GM18526 (cell line): ENCODE results near the gene CD82.

ENCODE experiments used
- POLR2A ChIP-seq: IDR thresholded peaks from 3 replicates; pipeline ENCODE4 v1.6.1; 2011; ENCODE audit not compliant: insufficient read length; ENCODE audit errors: extremely low read depth

CD82 gene

DNA sequence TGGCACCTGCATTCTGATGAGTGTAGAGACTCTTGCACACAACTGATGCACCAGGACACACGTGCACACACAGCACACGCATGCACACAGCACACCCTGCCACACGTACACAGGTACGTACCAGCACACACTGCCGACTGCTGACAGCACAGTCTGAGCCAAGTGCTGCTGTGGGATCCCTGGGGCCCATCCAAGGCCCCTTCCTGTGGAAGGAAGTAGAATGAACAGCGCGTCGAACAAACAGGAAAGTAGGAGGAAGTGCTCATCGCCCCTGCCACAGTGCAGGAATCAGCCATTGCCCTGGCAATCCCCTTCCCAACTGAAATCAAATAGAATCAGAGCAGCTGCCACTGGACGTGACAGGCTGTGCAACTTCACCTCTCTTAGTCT lies 57.9 kb downstream of the CD82 start:
- no peak for TF ChIP-seq POLR2A

- no peak for TF ChIP-seq POLR2A
These were observed 58.4 kb downstream of the CD82 start for GRCh38 chr11:44623731-44624491.

DNA sequence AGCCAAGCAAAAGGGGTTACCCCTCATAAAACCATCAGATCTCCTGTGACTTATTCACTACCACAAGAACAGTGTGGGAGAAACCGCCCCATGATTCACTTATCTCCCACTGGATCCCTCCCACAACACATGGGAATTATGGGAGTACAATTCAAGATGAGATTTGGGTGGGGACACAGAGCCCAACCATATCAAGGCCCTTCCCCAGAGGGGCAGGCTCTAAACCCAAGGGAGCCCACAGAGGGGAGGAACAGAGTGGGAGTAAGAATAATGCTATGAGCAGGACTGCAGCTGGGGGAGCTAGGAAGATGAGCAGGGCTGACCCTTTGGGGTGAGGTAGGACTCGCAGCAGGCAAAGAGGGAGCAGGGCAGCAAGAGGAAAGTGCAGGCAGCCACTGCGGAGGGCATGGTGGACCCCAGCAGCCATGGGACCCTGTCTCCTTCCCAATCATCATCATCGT lies 59.3 kb downstream of the CD82 start:
- TF ChIP-seq POLR2A: no peak

DNA sequence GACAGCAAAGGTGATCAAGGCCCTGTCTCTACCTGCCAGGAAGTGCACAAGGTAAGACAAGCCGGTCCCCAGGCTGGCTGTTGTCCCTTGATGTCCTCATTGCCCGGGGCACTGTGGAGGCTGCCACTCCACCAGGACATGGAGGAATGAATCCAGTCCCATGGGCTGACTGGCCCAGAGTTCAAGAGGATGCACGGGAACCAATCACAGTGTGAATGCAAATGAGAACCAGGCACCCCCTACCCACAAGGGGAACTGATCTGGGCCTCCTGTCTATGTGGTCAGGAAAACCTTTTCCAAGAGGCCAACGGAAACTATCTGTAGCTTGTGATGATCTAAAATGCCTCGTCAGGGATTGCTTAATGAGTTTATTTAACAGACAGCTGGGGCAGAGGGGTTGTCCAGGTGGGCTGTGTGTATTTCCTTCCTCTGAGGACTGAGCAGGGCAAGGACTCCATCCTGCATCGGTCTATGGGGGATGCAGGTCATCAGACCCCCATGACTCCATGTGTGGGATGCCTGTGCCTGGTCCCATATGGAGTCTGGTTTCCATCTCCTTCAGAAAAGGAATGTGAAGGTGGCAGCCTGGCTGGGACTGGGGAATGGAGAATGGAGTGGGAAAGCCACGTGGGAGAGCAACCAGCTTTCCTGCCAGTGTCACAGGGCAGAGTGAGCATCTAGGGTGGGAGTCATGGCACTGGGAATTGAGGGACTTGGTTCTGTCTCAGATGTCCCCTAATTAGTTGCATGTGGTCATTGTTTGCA lies 60.5 kb downstream of the CD82 start:
- no peak for TF ChIP-seq POLR2A

GRCh38 chr11:44626645-44627044 lies 61.2 kb downstream of the CD82 start:
- TF ChIP-seq POLR2A: no peak

- TF ChIP-seq POLR2A: no peak
These were observed 61.8 kb downstream of the CD82 start for GRCh38 chr11:44627165-44627789.

DNA sequence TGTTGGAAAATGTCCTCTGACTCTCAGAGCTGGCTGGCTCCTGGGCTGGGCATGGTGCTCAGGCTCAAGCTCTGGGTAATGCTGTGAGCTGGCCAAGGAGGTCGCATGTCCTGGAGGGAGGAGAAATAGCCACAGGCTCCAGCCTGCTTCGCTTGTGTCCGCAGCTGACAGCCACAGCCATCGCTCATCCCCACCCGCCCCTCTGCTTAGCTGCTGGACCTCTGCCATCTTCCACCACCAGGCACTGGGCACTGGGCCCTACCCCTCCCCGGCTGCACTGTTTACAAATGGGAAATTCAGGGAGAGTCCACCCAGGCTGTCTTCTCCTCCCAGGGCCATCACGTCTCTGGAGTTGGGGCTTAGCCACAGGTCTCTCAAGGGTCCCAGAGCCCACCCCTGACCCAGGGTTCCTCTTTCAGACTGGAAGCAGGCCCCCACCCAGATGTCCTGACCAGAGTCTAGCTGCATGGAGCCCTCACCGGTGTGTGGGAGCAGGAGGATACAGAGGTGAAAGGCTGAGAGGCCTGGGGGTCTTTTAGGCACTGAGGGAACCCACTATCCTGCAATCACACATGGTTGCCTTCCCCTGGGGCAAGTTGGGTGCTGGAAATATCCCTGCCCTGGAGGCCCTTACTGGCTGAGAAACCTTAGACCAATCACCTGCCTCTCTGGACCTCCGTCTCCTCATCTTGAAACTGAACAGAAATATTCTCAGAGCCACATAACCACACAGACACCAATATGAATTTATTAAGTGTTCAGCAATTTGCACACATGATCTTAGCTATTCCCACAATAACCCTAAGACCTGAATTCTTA lies 62.7 kb downstream of the CD82 start:
- TF ChIP-seq POLR2A: no peak

DNA sequence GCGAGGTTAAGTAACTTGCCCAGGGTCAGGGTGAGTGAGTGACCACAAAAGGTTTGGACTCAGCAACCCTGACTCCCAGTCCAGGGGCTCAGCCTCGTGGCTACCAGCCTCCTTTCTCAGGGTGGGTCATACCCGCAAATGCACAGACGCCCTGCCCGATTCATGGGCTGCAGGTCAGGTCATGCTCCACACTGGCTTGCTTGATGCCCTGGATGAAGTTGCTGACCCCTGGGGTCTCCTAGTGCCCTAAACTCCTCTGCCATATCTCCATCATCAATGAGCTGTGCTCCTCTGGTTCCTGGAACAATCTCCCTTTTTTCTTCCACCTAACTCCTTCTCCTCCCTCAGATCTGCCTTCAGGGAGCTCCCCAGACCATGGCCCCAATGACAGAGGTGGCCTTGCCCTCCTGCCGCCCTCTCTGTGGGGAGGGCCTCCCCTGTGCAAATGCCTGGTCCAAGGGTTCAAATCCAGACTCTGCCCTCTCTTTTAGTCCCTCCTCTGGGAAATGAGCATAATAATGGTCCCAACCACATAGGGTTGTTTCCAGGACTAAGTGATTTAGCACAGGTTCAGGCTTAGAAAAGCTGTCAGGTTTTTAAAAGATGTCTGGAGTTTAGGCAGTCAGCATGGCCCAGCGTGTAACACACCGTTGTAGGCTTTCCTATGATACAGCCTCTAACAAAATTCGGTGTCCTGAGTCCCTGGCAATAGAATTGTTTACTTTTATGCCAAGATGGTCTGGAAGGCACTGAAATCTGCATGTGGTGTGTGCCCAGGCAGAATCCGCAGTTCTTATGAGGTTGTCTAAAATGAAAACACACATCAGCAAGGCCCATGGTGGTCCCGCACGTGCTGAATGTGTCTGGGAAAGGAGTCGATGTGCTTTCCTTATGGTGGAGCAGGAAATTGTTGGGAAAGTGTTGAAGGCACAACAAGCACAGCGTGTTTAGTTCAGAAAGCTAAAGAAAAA lies 63.6 kb downstream of the CD82 start:
- no peak for TF ChIP-seq POLR2A

- TF ChIP-seq POLR2A: no peak
These were observed 64.4 kb downstream of the CD82 start for GRCh38 chr11:44629732-44630345.

DNA sequence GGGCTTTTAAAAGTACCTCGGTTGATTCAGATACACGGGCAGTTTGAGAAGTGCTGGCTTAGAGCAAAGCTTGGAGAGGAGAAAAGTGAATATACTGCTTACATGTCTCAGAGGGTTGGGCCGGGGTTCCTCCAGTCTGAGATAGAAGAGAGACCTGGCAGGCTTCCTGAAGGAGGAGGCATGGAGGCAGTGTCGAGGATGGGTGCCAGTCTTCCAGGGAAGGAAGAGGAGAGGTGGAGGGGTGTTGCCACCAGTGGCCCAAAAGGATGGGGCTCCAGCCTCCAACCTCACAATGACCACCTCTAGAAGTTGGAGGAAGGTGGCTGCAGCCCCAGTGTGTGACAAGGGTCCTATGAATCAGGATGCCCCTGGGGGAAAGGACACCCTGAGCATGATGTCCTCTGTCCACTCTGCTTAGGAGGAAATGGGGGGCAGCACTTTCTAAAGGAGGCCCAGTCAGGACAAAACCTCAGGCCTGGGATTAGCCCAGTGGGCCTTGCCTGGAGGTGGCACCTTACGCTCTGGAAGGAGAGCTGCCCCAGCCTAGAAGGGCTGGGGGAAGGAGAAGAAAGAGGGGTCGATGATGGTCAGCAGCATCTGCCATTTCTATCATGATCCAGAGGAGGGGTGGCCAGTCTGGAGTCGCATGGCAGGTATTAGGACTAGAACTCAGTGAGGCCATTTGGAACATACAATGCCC lies 65.2 kb downstream of the CD82 start:
- TF ChIP-seq POLR2A: no peak

DNA sequence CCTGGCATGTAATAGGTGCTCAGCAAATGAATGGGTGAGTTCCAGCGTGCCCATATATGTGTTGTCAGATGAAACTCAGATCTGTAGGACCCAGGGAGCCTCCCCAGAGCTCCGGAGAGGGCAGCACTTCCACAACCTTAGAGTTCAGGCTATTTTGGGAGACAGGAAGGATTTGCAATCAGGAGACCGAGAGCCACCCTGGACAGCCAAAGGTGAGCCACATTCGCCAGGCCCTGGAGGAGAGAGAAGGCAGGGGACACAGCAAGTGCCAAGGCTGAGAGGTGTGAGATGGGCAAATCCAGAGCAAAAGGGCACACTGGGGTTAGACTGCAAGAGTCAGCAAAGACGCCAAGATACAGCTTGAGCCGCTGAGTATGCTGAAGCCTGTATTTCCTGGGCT lies 66.4 kb downstream of the CD82 start:
- no peak for TF ChIP-seq POLR2A

DNA sequence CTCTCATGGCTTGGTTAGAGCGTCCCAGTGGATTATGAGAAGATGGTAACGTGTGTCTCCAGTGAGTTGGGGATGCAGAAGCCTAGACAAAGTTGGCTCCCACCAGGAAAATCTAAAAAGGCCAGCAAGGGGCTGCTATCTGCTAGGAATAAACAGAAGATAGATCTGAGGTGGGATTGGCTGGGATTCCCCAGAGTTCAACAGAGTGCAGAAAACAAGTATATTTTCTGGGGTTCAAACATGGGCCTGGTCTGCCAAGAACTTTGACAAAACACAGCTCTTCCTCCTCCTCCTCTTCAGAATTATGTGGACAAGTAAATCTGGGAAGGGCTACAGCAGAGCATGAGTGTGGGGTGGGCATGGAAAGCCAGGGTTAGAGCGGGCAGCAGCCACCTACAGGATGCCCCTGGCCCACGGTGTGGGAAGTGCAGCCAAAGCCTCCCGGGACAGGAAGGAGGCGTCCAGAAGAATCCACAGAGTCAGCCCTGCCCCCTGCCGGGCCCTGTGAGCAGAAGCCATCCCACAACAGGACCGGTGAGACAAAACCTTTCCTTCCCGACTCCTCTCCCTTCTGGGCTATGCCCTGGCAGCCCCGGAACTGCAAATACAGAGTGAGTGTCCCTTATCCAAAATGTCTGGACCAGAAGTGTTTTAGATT lies 67.1 kb downstream of the CD82 start:
- no peak for TF ChIP-seq POLR2A

DNA sequence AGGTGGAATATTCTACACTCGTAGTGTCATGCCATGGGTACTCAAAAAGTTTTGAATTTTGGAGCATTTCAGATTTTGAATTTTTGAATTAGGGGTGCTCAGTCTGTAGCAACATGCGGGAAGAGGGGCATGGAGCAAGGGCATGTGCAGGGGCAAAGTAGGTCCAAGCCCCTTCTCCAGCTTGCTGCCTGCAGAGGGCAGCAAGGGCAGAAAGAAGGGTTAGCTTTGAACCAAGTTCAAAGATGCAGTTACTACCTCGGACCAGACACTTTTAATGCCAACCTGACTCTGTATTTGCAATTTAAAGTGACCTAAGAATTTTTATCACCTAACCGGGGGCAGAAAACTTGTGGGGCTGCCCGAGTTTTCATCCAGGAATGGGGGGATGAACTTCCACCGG lies 68.2 kb downstream of the CD82 start:
- no peak for TF ChIP-seq POLR2A
